ENCODE data around the gene CAND2. TPM values are rescaled to one million over a fixed set of nuclear protein-coding genes. Genes with fewer than 3 reads are reported as not detected.

Gene CAND2
- total RNA-seq (10 to 100 TPM; 11.4 to 25.1 (median 17.6) TPM), polyA plus RNA-seq (1 to 10 TPM; 3.5 to 6.3 TPM)
- long read RNA-seq, donor 1, full-length matches to known transcripts = 1 of 39 reads
- long read RNA-seq, donor 1, partial matches to known transcripts = 26 of 39 reads
- long read RNA-seq, donor 1, other reads (novel, unspliced or antisense) = 12 of 39 reads
- long read RNA-seq, donor 2, full-length matches to known transcripts = 1 of 6,378 reads
- long read RNA-seq, donor 2, partial matches to known transcripts = 6,238 of 6,378 reads
- long read RNA-seq, donor 2, other reads (novel, unspliced or antisense) = 139 of 6,378 reads
- long read RNA-seq, donor 3, full-length matches to known transcripts = 10 of 46 reads
- long read RNA-seq, donor 3, partial matches to known transcripts = 32 of 46 reads
- long read RNA-seq, donor 3, other reads (novel, unspliced or antisense) = 4 of 46 reads

DNA sequence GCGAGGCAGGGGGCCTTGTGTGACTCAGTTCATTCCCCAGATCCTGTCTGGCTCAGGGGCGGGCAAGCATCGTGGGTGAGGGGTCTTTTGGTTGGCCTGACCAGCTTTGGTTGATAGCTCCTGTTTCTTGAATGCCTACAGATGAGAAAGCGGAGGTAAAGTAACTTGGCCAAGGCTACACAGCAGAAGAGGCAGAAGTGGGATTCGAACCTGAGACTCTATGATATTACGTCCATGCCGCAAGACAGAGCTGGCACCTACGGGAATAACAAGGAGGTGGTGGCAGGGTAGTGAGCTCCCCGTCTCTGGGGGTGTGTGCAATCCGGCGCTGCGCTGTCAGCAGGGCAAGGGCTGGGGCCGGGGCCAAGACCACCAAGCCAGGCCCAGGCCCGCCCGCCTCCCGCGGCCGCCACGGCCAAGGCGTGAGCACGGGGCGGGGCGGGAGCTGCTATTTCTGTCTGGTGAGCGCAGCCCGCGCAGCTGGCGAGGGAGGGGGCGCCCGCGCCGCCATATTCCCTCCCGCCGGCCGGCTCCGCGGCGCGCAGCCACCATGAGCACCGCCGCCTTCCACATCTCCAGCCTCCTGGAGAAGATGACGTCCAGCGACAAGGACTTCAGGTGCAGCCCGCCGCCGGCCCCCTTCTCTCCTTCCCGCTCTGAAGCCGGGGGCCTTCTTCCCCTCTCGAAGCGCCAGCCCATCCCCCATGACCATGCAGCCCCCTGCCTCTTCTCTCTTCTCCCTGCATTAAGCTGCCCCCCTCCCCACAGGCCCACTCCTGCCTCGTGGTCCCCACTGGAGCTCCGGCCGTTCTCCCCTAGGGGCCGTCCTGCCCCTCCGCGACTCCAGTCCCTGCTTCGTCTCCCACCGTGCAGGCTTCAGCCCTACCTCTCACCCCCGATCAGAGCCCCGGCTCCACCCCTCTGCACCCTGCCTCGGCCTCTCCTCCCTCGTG, at the start of gene CAND2:
Gene CAND2, plus strand, starts transcription at position 510 of the 953 bp plus-strand sequence. Its CDS starts 41 bp downstream, at position 551.
- WGBS, 3 donors = 4 to 5% (median 4%) methylated on average over 61 of the region's 61 CpGs
- H3K4me1 ChIP-seq (ENCODE audit: insufficient read depth) = peaks cover 2% of the 10 kb centered on the region
- no peaks in the 10 kb centered on the region for H3K27me3 ChIP-seq
- H3K4me3 ChIP-seq = peak within 1 kb of the TSS; percentile 68
- DNase-seq = peak; percentile 80 to 88 (median 84)
- TF ChIP-seq, protein P1, sequence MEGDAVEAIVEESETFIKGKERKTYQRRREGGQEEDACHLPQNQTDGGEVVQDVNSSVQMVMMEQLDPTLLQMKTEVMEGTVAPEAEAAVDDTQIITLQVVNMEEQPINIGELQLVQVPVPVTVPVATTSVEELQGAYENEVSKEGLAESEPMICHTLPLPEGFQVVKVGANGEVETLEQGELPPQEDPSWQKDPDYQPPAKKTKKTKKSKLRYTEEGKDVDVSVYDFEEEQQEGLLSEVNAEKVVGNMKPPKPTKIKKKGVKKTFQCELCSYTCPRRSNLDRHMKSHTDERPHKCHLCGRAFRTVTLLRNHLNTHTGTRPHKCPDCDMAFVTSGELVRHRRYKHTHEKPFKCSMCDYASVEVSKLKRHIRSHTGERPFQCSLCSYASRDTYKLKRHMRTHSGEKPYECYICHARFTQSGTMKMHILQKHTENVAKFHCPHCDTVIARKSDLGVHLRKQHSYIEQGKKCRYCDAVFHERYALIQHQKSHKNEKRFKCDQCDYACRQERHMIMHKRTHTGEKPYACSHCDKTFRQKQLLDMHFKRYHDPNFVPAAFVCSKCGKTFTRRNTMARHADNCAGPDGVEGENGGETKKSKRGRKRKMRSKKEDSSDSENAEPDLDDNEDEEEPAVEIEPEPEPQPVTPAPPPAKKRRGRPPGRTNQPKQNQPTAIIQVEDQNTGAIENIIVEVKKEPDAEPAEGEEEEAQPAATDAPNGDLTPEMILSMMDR (IDR thresholded peaks at IDR 0.05) = no peak
- peak; percentile 66 for TF ChIP-seq POLR2A (IDR thresholded peaks at IDR 0.05)
- no peaks in the 10 kb centered on the region for H3K9me3 ChIP-seq
- intact Hi-C loops (cut with DNase I) = no loop called here
- no peaks in the 10 kb centered on the region for H3K36me3 ChIP-seq
- H3K27ac ChIP-seq = peak within 1 kb of the TSS; percentile 79 to 94

DNA sequence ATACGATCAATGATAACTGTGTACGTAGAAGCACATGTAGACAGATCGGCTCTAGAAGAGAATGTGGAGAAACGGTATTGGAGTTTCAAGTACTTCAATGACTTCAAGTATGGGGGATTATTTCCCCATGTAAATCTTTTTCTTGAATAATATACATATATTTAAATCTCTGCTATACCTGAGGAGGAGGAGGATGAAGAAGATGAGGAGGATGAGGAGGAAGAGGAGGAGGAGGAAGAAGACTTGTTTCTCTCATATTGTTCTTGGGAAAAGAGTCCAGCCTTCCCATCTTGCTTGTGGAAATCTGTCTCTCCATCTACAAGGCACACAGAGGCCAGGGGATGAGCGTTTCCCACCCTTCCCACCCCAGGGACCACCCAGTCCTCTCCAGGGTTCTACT, 48.0 kb upstream of the CAND2 start:
- H3K27me3 ChIP-seq = no peaks in the 10 kb centered on the region
- no peak overlapping the region for H3K27ac ChIP-seq
- WGBS, 3 donors = 93% methylated on average over 5 of the region's 5 CpGs
- DNase-seq = no peak
- TF ChIP-seq EP300 (IDR thresholded peaks at IDR 0.05) (no peak), POLR2A (IDR thresholded peaks at IDR 0.05) (no peak)
- TF ChIP-seq, protein P1 (IDR thresholded peaks at IDR 0.05) = no peak
- intact Hi-C loops (cut with DNase I) = loop anchor here in 1 of 4 donors (5.0 kb wide), 1 partner anchor 1006 kb away; no protein-coding TSS in a partner anchor
- H3K9me3 ChIP-seq = no peaks in the 10 kb centered on the region
- H3K36me3 ChIP-seq = no peaks in the 10 kb centered on the region
- peaks cover 5% of the 10 kb centered on the region for H3K4me1 ChIP-seq (ENCODE audit: insufficient read depth)
- no peak overlapping the region for H3K4me3 ChIP-seq

DNA sequence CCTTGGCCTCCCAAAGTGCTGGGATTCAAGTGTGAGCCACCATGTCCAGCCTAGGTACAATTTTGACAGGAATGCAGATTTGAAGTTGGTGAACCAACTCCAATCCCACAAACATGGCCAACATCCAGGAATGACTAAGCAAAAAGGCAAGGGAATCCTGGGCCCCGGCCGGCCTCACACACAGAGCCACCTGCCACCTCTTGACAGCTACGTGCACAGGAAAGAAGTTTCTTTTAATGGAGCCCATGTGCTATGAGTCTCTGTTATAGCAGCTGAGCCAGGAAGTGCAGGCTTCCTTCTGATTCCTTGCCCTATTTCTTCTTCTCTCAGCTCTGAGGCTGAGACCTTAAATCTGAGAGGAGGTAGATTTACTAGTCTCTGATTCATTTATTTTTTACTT, 46.3 kb upstream of the CAND2 start:
- 8 to 12% (median 10%) methylated on average over 3 of the region's 3 CpGs for WGBS, 3 donors
- H3K4me1 ChIP-seq (ENCODE audit: insufficient read depth) = peaks cover 5% of the 10 kb centered on the region
- H3K27ac ChIP-seq = no peak overlapping the region
- H3K4me3 ChIP-seq = no peak overlapping the region
- peak in 3 of 5 donors; percentile 34 to 50 (median 45) for DNase-seq
- no peaks in the 10 kb centered on the region for H3K9me3 ChIP-seq
- intact Hi-C loops (cut with DNase I) = no loop called here
- no peaks in the 10 kb centered on the region for H3K36me3 ChIP-seq
- TF ChIP-seq, protein P1 (IDR thresholded peaks at IDR 0.05) = no peak
- TF ChIP-seq EP300 (IDR thresholded peaks at IDR 0.05) (no peak), POLR2A (IDR thresholded peaks at IDR 0.05) (no peak)
- H3K27me3 ChIP-seq = no peaks in the 10 kb centered on the region

DNA sequence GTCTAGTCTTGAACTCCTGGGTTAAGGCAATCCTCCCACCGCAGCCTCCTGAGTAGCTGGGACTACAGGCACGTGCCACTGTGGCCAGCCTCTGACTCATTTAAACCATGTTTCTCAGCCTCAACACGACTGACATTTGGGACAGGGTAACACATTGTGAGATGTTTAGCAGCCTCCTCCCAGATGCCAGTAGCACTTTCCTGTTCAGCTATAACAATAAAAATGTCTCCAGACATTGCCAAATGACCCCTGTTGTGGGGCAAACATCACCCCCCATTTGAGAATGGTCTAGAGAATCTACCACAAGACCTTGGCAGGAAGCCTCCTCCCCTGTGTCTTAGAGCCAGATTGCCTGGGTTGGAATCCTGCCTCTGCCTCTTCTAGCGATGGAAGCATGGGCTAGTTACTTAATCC, 45.8 kb upstream of the CAND2 start:
- Histone ChIP-seq H3K4me1 (ENCODE audit: insufficient read depth) (peaks cover 5% of the 10 kb centered on the region), H3K27me3 (no peaks in the 10 kb centered on the region), H3K4me3 (no peak overlapping the region), H3K27ac (no peak overlapping the region), H3K36me3 (no peaks in the 10 kb centered on the region), H3K9me3 (no peaks in the 10 kb centered on the region)
- 56 to 73% (median 59%) methylated on average over 4 of the region's 4 CpGs for WGBS, 3 donors
- TF ChIP-seq POLR2A (IDR thresholded peaks at IDR 0.05) = no peak
- TF ChIP-seq EP300 (IDR thresholded peaks at IDR 0.05) = no peak
- TF ChIP-seq, protein P1 (IDR thresholded peaks at IDR 0.05) = no peak
- intact Hi-C loops (cut with DNase I) = no loop called here
- DNase-seq = peak in 1 of 5 donors; percentile 13
